Measurements from ENCODE around the gene DNER.
"Not testable (repeated sequence)": the region's sequence is repeated elsewhere in the genome, so short reads cannot be mapped to it uniquely, and the experiment has no call there.

DNER gene

DNA sequence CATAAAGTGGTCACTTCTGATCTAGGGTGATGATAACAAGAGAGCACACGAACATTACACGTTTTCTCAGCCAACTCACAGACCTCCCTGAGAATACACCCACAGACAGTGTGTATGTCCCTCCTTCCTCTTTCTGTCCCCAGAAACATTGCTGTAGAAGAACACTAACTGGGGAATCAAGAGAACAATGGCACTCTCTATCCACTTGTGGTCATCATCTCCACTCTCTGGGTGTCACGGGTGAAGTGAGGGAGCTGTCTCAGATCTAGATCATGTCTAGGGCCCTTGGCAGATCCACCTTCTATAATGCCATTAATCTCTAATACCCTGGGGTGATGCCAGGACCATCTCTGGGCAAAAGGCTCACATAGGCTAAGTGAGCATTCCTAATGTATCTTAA lies 97.9 kb downstream of the DNER start:
- no peaks in the 10 kb centered on the region for H3K9me3 ChIP-seq
- DNase-seq: no peak
- no peaks in the 10 kb centered on the region for H3K27me3 ChIP-seq
- TF ChIP-seq, protein P1, sequence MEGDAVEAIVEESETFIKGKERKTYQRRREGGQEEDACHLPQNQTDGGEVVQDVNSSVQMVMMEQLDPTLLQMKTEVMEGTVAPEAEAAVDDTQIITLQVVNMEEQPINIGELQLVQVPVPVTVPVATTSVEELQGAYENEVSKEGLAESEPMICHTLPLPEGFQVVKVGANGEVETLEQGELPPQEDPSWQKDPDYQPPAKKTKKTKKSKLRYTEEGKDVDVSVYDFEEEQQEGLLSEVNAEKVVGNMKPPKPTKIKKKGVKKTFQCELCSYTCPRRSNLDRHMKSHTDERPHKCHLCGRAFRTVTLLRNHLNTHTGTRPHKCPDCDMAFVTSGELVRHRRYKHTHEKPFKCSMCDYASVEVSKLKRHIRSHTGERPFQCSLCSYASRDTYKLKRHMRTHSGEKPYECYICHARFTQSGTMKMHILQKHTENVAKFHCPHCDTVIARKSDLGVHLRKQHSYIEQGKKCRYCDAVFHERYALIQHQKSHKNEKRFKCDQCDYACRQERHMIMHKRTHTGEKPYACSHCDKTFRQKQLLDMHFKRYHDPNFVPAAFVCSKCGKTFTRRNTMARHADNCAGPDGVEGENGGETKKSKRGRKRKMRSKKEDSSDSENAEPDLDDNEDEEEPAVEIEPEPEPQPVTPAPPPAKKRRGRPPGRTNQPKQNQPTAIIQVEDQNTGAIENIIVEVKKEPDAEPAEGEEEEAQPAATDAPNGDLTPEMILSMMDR (IDR thresholded peaks at IDR 0.05; ENCODE audit: low read depth, low read length): no peak
- H3K4me1 ChIP-seq: no peaks in the 10 kb centered on the region
- no peak overlapping the region for H3K4me3 ChIP-seq (ENCODE audit: low read depth, low read length)
- no peaks in the 10 kb centered on the region for H3K36me3 ChIP-seq

DNA sequence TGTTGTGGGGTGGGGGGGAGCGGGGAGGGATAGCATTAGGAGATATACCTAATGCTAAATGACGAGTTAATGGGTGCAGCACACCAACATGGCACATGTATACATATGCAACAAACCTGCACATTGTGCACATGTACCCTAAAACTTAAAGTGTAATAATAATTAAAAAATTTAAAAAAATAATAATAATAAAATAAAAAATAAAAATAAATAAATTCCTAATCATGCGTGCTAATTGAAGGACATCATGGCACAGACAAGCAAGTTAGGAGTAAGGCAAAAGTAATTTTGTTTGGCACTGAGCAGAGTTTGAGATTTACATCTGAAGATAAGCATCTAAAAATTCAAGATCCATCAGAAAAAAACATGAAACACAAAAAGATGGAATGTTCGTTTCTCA lies 100.3 kb downstream of the DNER start:
- H3K27me3 ChIP-seq; H3K4me1 ChIP-seq; DNase-seq; H3K9me3 ChIP-seq; H3K36me3 ChIP-seq; H3K4me3 ChIP-seq (ENCODE audit: low read depth, low read length): not testable (repeated sequence)

DNA sequence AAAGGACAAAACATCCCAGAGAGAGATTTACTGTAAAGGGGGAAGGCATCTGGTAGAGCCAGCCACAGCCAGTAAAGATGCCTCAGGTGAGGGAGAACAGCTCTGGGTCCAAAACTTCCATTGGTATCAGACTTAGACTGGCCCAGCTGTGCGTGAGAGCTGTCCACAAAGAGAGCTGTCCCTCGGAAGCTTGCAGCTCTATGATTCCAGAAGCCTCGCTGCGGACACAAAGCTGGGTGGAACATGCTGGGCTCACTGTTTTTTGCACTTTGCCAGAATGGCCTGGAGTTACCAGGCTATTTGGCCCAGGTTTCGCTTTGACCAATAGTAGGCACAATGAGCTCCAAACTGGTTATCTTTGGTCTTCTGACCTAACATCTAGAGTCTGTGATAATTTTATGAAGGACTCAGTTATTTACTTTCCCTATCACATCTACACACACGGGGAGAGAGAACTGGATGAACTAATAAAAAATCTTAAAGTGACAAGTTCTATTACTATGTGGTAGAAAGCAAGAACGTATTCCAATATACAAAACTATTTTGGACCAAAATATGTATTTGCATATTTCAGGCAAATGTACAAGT lies 101.9 kb downstream of the DNER start:
- no peaks in the 10 kb centered on the region for H3K27me3 ChIP-seq
- no peak for DNase-seq
- H3K9me3 ChIP-seq: no peaks in the 10 kb centered on the region
- no peaks in the 10 kb centered on the region for H3K36me3 ChIP-seq
- H3K4me1 ChIP-seq: no peaks in the 10 kb centered on the region
- TF ChIP-seq, protein P1 (IDR thresholded peaks at IDR 0.05; ENCODE audit: low read depth, low read length): no peak
- H3K4me3 ChIP-seq (ENCODE audit: low read depth, low read length): no peak overlapping the region

DNA sequence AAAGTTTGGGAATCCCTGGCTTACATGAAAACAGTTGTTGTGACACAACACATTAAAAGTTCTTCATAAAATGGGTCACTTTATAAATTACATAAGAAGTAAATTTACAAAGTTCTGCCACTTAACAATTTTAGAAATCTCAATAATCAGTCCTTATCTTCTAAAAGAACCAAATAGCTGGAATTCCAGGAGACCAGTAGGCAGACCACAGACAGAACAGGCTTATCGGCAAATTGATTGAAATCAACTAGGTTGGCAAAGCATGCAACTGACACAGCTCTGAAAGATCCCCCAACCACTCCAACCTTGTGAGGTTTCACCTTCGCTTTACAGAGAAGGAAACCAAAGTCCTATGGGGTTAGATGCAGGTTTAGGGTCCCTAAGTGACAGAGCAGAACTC lies 103.0 kb downstream of the DNER start:
- Histone ChIP-seq H3K4me1 (no peaks in the 10 kb centered on the region), H3K9me3 (no peaks in the 10 kb centered on the region), H3K36me3 (no peaks in the 10 kb centered on the region), H3K27me3 (no peaks in the 10 kb centered on the region), H3K4me3 (ENCODE audit: low read depth, low read length) (no peak overlapping the region)
- no peak for DNase-seq
- TF ChIP-seq, protein P1 (IDR thresholded peaks at IDR 0.05; ENCODE audit: low read depth, low read length): no peak

DNA sequence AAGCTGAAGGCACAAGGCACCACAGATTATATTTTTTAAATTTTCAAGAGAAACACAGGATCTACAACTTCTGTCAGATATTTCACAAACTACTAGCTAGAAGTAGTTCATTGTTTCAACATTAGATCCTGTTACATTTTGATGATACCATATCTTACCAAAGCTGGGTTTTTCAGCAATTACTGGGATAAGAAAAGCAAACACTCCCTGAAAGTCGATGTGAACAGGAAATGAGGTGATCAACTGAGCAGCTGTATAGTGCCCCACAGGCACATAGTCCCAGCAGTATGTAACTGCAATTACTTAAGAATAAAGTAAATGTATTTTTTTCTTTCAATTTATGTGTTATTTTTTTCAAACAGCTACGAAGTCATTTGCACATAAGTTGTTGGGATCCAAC lies 103.5 kb downstream of the DNER start:
- no peak overlapping the region for H3K4me3 ChIP-seq (ENCODE audit: low read depth, low read length)
- TF ChIP-seq, protein P1 (IDR thresholded peaks at IDR 0.05; ENCODE audit: low read depth, low read length): no peak
- H3K9me3 ChIP-seq: no peaks in the 10 kb centered on the region
- DNase-seq: no peak
- H3K27me3 ChIP-seq: no peaks in the 10 kb centered on the region
- no peaks in the 10 kb centered on the region for H3K4me1 ChIP-seq
- H3K36me3 ChIP-seq: no peaks in the 10 kb centered on the region

DNA sequence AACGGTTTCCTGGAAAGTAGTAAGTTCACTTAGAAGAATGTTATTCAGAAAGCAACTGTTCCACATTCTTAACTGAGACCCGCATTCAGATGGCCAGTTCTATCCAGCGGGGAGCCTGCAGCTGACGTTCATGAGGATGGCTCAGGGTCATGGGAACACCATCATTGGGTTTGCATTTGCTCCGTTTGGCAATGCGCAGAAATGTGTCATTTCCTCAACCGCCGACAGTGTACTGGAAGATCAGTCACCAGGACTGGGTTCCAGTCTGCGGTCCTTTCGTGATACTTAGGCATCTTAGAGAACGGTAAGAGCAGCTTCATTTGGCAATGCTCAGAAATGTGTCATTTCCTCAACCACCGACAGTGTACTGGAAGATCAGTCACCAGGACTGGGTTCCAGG lies 104.0 kb downstream of the DNER start:
- DNase-seq: no peak
- no peaks in the 10 kb centered on the region for H3K4me1 ChIP-seq
- H3K27me3 ChIP-seq: no peaks in the 10 kb centered on the region
- TF ChIP-seq, protein P1 (IDR thresholded peaks at IDR 0.05; ENCODE audit: low read depth, low read length): no peak
- no peaks in the 10 kb centered on the region for H3K36me3 ChIP-seq
- no peaks in the 10 kb centered on the region for H3K9me3 ChIP-seq
- H3K4me3 ChIP-seq (ENCODE audit: low read depth, low read length): no peak overlapping the region

DNA sequence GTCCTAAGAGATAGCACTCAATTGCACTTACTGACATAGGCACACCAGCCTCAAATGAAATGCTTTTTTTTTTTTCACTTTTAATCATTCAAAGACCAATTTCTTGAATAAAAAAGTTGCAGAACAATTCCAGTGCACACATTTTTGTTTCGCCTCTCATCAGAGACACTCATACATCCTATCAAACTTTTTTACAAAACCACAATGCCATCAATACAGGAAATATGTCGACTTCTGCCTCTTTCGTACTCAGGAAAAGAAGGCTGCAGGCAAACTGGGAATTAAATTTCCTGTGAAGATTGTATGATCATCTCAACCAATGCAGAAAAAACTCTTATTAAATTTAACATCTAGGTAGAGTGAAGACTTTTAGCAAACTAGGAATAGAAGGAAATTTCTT lies 112.4 kb downstream of the DNER start:
- Histone ChIP-seq H3K4me3 (ENCODE audit: low read depth, low read length) (no peak overlapping the region), H3K27me3 (no peaks in the 10 kb centered on the region), H3K36me3 (no peaks in the 10 kb centered on the region), H3K9me3 (no peaks in the 10 kb centered on the region), H3K4me1 (no peaks in the 10 kb centered on the region)
- no peak for DNase-seq
- TF ChIP-seq, protein P1 (IDR thresholded peaks at IDR 0.05; ENCODE audit: low read depth, low read length): no peak
